A549 (cell line): Measurements from ENCODE around the gene TSC22D1.

Experiments
- BHLHE40 ChIP-seq: IDR thresholded peaks from 2 replicates; pipeline ENCODE4 v1.6.1; 2012; ENCODE audit warnings: low read depth, low read length, inconsistent platforms
- CHD4 ChIP-seq: fragments of 200-600 bp; sonication (generic); IDR thresholded peaks from 2 replicates; pipeline ENCODE4 v1.6.1; 2016; ENCODE audit warnings: antibody characterized with exemption, mild to moderate bottlenecking, borderline replicate concordance
- HDAC2 ChIP-seq: fragments of 200-600 bp; sonication (generic); IDR thresholded peaks from 2 replicates; pipeline ENCODE4 v1.6.1; 2016
- ZFP36 ChIP-seq: fragments of 450-650 bp; IDR thresholded peaks from 2 replicates; pipeline ENCODE4 v1.6.1; 2014; ENCODE audit warnings: borderline replicate concordance; ENCODE audit not compliant: partially characterized antibody
- TF ChIP-seq, protein P1 (sequence below): fragments of 450-650 bp; IDR thresholded peaks from 2 replicates; pipeline ENCODE4 v1.6.1; 2014; ENCODE audit warnings: antibody characterized with exemption
- TF ChIP-seq, protein P2 (sequence below): fragments of >200 bp; sonication (Bioruptor Twin); formaldehyde crosslinking; IDR thresholded peaks from 3 replicates; pipeline ENCODE4 v1.5.1; 2016

DNA sequence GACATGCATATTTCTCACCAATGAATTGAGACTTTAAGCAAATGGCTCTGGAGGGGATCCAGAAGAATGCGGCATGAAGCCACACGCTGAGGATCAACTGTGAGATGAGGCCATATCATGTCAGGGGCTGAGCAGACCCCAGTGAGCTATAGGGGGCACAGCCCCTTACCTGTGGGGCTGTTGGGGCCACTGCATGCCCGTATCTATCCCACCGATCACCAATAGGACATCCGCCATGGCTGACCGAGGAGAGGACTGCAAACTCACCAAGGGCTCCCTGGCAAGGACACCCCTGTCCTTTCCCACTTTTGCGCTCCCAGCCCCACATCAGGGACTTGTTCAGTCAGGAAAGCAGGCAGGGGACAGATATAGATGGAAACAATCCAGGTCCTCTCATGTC lies 124.5 kb downstream of the TSC22D1 start:
- TF ChIP-seq BHLHE40 (no peak), ZFP36 (no peak), HDAC2 (no peak), CHD4 (no peak)
- TF ChIP-seq, protein P1, sequence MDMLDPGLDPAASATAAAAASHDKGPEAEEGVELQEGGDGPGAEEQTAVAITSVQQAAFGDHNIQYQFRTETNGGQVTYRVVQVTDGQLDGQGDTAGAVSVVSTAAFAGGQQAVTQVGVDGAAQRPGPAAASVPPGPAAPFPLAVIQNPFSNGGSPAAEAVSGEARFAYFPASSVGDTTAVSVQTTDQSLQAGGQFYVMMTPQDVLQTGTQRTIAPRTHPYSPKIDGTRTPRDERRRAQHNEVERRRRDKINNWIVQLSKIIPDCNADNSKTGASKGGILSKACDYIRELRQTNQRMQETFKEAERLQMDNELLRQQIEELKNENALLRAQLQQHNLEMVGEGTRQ = no peak
- TF ChIP-seq, protein P2, sequence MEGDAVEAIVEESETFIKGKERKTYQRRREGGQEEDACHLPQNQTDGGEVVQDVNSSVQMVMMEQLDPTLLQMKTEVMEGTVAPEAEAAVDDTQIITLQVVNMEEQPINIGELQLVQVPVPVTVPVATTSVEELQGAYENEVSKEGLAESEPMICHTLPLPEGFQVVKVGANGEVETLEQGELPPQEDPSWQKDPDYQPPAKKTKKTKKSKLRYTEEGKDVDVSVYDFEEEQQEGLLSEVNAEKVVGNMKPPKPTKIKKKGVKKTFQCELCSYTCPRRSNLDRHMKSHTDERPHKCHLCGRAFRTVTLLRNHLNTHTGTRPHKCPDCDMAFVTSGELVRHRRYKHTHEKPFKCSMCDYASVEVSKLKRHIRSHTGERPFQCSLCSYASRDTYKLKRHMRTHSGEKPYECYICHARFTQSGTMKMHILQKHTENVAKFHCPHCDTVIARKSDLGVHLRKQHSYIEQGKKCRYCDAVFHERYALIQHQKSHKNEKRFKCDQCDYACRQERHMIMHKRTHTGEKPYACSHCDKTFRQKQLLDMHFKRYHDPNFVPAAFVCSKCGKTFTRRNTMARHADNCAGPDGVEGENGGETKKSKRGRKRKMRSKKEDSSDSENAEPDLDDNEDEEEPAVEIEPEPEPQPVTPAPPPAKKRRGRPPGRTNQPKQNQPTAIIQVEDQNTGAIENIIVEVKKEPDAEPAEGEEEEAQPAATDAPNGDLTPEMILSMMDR = no peak
